HG03139 (cell line): ENCODE data around the gene SRGAP3.

Experiments
- ATAC-seq: cut with Tn5 transposase; IDR thresholded peaks from one replicate; pipeline ENCODE4 v1.9.1; 2021; ENCODE audit not compliant: unreplicated experiment

Gene SRGAP3

DNA sequence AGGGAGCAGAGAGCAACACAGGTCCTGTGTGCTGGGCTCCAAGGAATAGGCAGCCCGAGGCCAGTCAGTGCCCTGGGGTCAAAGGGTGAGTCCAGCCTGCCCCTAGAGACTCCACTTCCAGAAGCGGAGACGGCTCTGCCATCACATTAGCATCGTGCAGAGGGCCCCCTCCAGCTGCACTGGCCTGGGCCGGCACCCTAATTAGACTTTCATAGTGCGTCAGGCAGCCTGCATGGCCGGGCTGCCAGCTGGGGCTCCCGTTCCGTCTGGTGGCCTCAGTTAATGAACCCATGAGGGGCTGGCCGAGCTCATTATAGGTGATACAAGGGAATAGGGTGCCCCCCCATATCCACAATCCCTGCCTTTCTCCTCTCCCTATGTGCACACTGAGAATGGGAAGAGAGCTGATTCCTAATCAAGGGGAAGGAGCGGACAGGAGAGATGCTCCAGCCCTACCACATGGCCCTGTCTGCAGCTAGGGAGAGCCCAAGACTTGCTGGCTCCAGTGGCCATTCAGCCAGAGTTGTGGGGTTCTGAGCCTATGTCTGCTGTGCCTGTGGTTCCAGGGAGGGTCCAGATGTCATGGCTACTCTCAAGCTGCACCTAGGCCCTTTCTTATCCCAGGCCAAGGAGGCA lies 128.0 kb downstream of the SRGAP3 start:
- no peak for ATAC-seq

DNA sequence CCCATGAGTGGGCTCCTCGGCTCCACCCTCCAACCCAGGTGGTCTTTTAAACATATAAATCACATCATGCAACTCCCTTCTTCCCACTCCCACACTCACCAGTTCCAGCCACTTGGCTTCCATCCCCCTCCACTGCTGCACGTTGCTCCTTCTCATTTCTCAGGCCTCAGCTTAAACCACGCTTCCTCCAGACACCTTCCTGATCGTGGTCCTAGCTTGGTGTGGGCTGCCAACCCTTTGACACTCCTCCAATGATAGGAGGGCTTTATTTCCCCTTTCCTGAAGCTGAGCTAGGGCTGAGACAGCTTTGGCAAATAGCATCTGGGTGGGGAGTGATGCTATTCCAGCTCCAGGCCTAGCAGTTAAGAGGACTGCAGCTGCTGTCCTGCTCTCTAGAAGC lies 130.1 kb downstream of the SRGAP3 start:
- no peak for ATAC-seq

DNA sequence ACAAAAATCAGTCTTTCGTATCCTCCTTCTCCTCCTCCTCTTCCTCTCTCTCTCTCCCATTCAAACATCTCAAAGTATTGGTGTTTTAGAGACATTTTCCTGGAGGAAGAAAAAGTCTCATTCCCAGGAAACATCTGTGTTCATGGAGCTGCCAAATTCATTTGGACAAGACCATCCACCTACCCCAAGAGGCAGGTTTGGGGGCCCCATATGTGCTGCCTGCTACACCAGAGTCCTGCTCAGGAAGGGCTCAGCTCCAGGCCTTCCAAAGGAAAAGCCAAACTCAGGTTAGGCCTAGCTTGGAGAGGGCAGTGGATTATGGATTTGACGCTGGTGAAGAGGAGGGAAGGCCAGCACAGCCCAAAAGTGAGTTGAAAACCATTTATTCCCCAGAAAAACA lies 131.2 kb downstream of the SRGAP3 start:
- no peak for ATAC-seq

DNA sequence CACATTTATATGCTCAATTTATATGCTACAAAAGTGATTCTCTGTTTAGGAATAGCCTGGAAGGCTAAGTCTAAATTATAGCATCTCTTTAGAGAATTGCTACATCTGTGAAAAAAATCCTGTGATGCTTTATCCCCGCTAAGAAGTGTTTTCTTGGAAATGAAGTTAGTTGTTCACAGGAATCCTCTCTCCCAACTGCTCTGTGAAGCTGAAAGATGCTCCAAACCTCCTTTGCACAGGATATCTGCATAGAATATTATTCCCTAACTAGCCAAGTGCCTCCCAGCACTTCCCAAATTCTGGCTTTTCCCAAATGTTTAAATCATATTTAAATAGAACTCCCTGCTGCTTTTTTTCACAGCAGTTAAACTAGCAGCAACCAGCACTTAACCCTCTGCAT lies 132.2 kb downstream of the SRGAP3 start:
- no peak for ATAC-seq

DNA sequence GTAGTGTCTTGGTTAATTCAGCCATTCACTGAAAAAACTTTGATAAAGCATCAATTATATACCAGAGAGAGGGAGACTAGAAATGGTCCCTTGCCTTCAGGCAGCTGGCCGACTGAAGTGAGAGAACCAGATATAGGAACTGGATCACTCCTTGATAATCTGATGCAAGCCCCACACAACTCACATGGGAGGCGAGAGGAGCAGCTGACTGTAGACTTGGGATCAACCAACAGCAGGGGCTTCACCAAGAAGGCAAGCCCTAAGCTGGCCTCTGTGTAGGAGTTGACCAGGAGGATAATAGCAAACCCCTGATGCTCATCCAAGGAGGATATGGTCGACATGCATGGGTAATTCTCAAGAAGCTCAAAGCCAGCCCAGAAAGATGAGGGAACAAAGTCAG lies 133.1 kb downstream of the SRGAP3 start:
- ATAC-seq = no peak

DNA sequence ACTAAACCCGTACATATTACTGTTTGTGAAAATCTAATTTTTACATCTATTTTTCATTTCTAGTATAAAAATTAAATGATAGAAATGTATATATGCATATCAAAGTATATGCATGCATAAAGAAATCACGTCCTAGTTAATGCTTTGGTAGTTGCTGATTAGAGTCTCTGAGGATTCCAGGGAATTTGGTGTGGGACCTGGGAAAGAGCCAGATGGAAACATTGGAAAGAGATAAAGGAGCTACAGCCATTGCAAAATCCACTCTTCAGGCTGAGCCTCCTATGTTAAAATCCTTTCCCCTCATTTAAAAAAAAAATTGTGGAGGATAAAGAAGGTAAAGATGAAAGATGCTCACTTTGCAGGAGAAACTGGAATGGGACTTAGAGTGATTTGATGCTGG lies 134.1 kb downstream of the SRGAP3 start:
- no peak for ATAC-seq

DNA sequence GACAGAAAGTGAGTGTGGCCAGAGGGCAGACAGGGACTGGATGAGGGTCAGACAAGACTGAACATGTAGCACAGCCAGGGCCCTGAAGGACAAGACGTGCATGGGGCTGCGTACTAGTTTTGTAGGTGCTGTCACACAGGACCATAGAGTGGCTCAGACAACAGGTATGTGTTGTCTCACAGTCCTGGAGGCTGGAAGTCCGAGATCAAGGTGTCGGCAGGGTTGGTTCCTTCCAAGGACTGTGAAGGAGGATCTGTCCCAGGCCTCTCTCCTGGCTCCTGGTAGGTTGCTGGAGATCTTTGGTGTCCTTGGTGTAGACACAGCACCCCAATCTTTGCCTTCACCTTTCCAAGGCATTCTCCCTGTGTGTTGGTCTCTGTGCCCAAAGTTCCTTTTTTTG lies 136.4 kb downstream of the SRGAP3 start:
- no peak for ATAC-seq

DNA sequence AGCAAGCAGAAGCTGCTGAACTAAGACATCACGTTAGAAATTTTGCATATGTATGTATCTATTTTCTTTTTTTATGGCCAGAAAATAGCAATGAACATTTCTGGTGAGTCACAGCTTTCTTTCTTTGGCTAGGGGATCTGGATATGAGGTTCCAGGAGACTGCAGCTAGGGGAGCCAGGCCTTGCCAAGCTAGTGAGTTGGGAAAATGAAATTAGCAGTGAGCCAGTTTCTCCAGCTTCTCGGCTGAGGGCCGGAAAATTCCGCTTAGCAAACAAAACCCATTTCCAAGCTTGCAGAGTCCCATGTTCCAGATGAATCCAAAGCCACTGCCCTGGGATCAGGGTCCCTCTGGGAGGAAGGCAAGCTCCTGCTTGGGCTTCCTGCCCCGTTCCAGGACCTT lies 137.6 kb downstream of the SRGAP3 start:
- no peak for ATAC-seq

DNA sequence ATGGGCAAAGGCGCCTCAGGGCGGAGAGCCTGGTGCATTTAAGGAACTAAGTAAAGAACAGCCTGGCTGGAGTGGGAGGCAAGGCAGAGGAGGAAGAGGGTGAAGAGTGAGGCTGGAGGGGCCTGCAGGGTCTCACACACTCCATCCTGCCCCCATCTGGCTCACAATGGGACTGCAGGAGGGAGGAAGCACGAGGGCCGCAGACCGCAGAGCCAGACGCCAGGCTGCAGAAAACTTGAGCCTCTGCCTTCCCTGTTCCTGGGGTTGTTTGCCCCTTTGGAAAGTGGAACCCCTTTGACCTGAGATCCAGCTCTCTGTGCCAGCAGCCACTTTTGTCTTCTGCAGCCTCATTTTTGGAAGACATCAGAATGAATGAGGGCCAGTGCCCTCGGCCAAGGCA lies 138.0 kb downstream of the SRGAP3 start:
- ATAC-seq = no peak

DNA sequence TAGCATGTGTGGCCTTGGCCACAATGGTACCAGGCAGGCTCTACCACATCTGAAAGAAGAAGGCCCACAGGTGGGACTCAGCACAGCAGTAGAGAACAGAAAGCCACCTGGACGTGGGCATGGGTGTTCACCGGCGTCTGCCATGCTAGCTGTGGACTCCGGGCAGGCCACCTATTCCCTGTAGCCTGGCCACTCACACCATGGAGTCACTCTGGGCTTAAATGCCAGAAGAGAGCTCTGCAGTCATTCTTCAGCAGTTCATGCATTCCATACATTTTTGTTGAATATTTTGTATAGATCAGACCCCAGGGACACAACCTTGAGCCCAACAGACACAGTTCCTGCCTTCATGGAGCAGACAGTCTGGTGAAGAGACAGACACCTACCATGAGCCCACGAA lies 138.6 kb downstream of the SRGAP3 start:
- ATAC-seq = no peak

DNA sequence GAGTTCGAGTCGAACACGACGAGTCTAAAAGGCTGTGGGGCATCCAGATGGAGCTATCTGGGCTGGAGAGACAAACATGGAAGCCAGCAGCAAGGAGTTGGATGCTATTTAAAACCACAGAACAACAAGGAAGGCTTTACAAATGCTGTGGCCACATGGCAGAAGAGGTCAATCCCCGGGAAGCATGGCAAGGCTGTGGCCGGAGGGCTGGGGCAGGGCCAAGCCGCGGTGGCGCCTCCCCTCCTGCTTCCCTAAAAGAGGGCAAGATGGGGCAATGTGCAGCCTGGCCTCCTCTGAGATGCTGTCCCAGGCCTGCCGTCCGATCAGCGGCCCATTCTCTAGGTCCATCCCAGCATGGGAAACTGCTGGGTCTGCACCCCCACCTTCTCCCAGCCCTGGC lies 139.1 kb downstream of the SRGAP3 start:
- no peak for ATAC-seq

DNA sequence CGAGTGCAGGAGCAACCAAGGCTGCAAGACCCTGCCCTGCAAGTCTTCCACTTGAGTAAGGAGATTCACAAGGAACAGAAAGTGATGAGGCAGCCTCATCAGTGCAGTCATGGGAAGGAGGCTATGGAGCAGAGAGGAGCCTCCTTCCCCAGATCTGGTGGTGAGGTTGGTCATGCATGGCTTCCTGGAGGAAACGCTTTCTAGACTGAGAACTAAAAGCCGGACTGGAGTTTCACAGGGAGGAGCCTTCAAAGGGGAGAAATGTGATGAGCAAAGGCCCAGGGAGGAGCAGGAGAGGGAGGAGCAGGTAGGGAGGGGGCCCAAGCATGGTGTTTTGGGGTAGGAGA lies 139.9 kb downstream of the SRGAP3 start:
- ATAC-seq = no peak

DNA sequence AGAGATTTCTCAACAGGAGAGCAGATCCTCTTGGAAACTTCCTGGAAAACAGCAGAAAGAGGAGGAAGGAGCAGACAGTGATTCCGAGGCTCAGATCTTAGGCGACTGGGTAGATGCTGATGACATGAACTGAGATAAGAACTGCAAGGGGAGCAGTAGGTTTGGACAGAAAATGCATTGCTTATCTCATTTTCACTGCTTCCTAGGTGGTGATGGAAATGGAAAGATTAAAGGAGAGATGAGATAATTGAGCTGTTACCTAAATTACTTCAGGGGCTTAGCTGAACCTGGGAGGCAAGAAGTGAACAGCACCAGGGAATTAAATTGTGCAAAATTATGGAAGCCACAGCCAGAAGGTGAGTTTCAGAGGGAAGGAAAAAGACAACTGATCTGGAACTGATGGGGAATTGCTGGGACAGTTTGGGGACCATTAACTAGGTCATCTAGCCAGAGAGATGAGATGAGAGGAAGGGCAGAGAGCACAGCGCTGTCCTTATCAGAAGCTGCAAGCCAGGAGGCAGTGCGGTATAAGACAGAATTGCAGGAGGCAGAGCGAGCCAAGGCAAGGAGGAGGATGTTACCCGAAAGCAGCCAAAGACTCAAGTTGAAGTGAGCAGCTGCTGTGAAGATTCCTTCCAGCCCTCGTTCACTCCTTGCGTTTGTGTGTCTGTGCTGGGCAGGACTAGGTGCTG lies 140.4 kb downstream of the SRGAP3 start:
- no peak for ATAC-seq

DNA sequence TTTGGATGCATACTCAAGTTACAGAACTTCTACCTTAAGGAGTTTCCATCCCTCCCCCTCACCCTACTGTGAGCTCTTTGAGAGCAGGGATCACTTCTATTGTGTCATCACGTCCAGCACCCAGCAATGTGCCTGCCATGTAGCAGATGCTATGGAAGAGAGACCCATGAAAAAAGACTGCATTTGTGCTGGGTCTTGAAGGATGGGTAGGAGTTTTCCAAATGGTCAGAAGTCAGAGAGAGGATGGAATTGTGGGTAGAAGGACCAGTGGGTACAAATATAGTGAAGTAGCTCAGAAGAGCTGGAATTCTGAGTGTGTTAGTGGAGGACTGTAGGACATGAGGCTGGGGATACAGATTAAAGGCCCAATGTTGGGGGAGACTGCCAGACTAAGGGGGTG lies 141.7 kb downstream of the SRGAP3 start:
- ATAC-seq = no peak

DNA sequence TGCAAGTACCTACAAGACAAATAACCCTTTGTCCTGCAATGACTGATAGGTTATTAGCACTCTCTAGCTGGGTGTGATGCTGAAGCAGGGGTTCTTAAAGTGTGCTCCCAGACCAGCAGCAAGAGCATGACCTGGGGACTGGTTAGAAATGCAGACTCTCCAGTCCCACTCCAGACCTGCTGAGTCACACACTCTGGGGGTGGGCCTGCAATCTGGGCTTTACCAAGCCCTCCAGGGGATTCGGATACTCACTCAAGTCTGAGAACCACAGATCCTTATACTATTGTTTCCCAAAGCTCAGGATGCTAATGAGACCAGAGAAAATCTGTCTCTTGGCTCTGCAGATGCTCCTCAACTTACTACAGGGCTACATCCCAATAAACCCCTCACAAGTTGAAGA lies 144.0 kb downstream of the SRGAP3 start:
- no peak for ATAC-seq

DNA sequence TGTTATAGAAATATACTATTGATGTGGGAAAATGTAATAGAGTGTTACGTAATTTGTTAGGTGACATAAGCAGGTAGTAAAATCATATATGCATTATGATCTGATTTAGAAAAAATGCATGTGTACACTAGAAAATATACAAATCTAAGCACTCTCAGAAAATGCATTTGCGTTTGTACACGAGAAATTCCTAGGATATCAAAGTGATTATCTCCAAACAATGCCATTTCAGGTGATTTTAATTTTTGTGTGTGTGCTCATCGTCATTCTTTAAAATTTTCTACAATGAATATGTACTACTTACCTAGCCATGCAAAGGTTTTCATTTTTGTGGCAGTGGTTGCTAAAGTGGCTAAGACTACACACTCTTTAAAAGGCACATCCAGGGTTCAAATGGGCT lies 145.3 kb downstream of the SRGAP3 start:
- no peak for ATAC-seq

DNA sequence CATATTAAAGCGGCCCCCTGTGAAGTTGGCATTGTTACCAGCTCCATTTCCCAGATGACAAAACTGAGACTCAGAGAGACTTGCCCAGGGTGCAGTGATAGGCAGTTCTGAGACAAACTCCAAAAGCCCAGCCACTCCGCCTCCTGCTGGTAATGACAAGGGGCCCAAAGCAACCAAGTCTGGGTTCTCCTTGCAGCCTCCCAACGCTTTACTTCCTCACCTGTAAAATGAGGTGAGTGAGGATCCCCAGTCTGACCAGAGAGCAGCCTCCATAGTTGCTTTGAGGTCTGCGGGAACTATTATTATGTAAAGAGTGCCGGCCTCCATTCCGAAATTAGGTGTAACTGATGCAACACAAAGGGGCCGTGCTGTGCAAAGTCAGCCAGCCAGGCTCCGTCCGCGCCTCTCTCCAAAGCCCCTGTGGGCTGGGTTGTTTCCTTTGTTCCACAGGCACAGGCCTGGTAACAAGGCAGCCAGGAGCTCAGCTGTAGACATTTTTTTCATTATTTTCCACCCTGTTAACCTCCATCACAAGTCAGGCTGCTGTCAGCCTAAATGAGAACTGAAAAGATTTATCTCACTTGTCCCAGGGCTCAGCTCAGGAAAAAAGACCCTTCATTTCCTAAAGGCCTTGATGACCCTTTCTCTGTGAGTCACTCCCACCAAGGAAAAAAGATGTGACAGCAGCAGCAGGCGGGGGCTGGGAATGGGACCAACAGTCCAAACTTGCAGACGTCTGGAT lies 147.0 kb downstream of the SRGAP3 start:
- ATAC-seq = no peak

DNA sequence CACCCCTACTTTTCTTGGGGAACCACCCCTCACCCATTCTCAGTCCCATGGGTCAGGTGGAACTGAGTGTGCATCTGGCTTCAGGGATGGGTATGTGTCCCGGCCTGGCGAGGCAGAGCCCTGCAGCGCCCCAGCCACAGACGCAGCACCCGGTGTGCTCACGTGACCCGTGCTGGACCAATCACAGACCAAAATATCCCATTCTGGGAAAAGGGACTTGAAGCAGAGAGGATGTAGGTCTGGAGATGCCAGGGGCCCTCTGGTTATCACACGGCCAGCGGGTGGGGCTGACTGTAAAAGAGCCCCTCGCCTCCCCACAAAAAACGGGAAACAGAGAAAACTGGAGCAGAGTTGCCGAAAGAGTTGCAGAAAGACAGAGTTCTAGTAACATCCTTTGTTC lies 148.2 kb downstream of the SRGAP3 start:
- ATAC-seq = no peak

DNA sequence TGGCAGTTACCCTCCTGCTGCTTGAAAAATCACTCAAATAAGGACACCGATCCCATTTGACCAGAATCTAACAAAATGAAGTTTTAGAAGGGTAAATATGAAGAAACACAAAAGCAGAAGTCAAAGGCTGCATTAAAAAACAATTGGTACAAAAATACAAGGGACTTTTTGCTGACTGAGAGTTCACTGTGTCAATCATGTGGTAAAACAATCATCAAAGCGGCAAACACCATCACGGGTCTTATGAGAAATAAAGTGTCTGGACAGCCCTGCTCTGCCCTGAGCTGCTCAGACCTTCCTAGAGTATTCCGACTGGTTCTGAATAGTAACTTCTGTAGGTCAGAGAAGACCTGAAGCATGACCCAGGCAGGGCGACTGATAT lies 148.9 kb downstream of the SRGAP3 start:
- ATAC-seq = no peak

DNA sequence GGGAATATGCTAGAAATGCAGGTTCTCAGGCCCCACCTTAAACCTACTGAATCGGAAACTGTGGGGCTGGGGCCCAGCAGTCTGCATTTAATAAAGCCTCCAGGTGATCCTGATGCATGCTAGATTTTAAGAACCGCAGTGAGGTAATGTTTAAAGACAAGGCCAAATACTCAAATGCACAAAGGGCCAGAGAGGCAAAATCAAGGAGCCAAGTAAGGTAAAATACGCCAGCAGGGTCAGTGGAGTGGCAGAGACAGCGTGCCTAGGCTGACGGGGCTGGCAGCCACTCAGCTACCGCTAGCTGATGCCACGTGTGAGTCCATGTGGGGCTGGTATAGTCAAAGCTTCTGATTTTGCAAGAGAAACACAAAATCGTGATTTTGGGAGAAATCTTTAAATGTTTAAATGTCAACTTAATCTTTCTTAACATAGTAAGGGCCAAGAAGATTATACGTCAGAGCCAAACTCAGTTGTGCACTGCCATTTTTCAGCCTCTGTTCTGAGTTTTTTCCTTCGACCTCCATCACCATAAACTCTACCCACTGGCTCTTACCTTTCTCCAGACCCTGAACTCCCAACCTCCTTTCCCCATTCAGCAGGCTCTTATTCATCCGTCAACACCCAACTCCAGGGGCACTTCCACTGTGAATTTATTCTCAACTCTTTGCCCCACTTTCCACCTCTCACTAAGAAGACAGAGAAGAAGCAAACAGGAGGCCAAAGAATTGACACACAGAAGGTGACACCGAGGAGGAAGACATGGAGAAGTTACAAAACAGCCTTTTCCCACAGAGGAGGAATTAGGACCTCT lies 149.5 kb downstream of the SRGAP3 start:
- no peak for ATAC-seq

DNA sequence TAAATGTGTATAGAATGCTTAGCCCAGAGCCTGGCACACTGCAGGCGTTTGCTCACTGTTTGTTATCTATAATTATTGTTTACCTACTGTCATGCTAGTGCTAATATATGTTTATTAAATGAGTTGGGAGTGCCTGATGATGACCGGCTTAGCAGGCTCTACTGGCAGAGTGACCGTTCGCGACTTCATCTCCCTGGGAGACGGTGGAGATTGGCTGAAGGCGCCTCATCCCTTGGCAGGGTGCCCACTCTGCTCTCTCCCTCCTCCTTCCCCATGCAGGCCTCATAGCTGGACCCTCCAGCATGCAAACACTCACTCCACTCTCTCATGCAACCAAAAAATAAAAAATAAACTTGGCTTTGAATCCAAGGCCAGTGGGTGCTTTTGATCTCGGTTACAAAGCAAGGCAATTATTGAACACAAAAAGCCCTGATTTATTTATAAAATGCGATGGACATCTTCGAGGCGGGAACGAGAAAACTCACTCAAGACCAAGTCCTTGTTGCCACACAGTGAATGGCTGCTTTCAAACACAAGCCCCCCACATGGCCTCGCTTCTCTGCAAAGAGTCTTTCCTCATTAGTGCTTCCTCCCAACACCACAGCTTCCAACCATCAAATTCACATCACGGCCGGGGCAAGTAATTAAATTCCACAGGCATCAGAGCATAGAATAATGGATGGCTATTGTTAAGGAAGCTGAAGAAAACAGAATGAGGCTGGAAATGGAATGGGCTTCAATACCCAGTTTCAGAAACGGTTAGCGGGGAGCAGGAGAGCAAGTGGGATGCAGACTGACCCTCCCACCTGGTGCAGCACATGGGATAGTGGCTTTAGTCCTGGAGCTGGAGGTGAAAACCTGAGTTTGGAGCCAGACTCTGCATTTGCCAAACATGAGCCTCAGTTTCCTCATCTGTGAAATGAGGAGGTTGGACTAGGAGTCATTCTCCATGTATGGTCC lies 150.4 kb downstream of the SRGAP3 start:
- ATAC-seq = no peak
